Right lobe of liver (tissue), 4 donors: ENCODE data around the gene HDAC4.

Experiments
- POLR2A ChIP-seq: fragments of 450-650 bp; IDR thresholded peaks from one replicate; pipeline ENCODE4 v1.6.1; 2017; ENCODE audit warnings: antibody characterized with exemption, mild to moderate bottlenecking
- TF ChIP-seq, protein P1 (sequence below), 4 donors: fragments of 200-600 bp in 3 of 4; fragments of 450-650 bp in 1 of 4; IDR thresholded peaks; one replicate each; pipeline versions ENCODE4 v1.5.1 to v1.8.0; 2016 to 2022; ENCODE audit warnings: antibody characterized with exemption in 4 of 4, mild to moderate bottlenecking in 2 of 4
- donor health status: DM: no; HTN: no; CAD: no.
- donor health status: DM: no; HTN: no; CAD: no.
- donor health status: DM: no; HTN: yes; CAD: no.

DNA sequence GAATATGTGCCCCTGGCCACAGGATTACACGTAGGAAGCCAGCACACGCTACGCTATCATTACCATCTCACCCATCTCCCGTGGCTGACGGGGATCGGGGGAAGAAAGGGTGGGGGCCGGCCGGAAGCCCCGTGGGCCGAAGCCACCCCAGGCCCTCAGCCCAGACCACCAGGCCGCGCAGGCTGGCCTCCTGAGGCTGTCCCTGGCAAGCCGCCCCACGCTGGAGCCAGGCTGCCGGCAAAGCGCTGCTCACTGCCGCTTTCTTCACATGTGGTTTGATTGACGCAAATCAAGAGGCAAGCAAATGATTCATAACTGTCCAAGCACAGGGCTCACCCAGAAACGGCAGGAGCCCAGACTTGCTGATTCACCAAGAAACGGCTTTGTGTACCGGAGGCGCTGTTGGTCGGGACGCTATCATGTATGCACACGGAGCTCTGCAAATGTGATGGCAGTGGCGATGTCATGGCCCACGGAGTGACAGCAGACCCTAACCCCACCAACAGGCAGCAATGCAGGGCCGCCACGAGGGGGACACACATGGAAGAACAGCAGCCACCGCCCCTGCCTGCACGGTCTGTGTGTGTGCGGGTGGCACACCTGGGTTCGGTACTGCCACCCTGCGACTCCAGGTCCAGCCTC, 125.7 kb downstream of the HDAC4 start:
- TF ChIP-seq, protein P1, sequence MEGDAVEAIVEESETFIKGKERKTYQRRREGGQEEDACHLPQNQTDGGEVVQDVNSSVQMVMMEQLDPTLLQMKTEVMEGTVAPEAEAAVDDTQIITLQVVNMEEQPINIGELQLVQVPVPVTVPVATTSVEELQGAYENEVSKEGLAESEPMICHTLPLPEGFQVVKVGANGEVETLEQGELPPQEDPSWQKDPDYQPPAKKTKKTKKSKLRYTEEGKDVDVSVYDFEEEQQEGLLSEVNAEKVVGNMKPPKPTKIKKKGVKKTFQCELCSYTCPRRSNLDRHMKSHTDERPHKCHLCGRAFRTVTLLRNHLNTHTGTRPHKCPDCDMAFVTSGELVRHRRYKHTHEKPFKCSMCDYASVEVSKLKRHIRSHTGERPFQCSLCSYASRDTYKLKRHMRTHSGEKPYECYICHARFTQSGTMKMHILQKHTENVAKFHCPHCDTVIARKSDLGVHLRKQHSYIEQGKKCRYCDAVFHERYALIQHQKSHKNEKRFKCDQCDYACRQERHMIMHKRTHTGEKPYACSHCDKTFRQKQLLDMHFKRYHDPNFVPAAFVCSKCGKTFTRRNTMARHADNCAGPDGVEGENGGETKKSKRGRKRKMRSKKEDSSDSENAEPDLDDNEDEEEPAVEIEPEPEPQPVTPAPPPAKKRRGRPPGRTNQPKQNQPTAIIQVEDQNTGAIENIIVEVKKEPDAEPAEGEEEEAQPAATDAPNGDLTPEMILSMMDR (IDR thresholded peaks at IDR 0.05): no peak
- no peak for TF ChIP-seq POLR2A
